NB4 (cell line): ENCODE results near the gene C5orf63.

Experiments
- MYC ChIP-seq: IDR thresholded peaks from 2 replicates; pipeline ENCODE4 v1.6.1; 2011; ENCODE audit warnings: low read depth, low read length
- POLR2A ChIP-seq: IDR thresholded peaks from 2 replicates; pipeline ENCODE4 v1.6.1; 2011; ENCODE audit warnings: mild to moderate bottlenecking; ENCODE audit not compliant: insufficient read length; ENCODE audit errors: extremely low read depth
- TF ChIP-seq, protein P1 (sequence below): IDR thresholded peaks from one replicate; pipeline ENCODE4 v1.5.1; 2012; ENCODE audit warnings: low read depth, low read length
- TF ChIP-seq, protein P2 (sequence below): IDR thresholded peaks from 2 replicates; pipeline ENCODE4 v1.6.1; 2011; ENCODE audit warnings: low read depth, low read length

DNA sequence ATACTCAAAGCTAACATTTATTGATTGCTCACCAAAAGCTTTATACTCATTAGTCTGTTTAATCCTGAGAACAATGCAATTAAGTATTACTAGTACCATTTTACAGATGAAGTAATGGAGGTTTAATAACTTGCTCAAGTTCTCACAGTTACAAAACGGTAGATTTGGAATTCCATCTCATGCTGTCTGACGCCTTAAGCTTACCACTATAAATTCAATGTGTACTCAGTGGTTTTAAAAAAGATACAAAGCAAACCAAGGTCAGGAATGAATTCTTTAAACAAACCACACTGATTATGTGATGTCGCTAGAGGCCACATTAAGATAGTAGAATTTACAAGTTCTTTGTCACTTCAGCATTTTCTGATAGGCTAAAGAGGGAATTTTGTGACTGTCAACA, 1.2 kb upstream of the C5orf63 start:
- TF ChIP-seq, protein P1, sequence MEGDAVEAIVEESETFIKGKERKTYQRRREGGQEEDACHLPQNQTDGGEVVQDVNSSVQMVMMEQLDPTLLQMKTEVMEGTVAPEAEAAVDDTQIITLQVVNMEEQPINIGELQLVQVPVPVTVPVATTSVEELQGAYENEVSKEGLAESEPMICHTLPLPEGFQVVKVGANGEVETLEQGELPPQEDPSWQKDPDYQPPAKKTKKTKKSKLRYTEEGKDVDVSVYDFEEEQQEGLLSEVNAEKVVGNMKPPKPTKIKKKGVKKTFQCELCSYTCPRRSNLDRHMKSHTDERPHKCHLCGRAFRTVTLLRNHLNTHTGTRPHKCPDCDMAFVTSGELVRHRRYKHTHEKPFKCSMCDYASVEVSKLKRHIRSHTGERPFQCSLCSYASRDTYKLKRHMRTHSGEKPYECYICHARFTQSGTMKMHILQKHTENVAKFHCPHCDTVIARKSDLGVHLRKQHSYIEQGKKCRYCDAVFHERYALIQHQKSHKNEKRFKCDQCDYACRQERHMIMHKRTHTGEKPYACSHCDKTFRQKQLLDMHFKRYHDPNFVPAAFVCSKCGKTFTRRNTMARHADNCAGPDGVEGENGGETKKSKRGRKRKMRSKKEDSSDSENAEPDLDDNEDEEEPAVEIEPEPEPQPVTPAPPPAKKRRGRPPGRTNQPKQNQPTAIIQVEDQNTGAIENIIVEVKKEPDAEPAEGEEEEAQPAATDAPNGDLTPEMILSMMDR, result no peak
- no peak for TF ChIP-seq MYC
- TF ChIP-seq POLR2A, result no peak
- TF ChIP-seq, protein P2, sequence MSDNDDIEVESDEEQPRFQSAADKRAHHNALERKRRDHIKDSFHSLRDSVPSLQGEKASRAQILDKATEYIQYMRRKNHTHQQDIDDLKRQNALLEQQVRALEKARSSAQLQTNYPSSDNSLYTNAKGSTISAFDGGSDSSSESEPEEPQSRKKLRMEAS, result no peak
